Activated T-cell treated with anti-CD3 and anti-CD28 coated beads, Interleukin-2, amount 50 U/mL, for 72 hours (primary cell): ENCODE results near the gene CCND1. TPM values are rescaled to one million over a fixed set of nuclear protein-coding genes. Genes with fewer than 3 reads are reported as not detected.
"Not testable (repeated sequence)": the region's sequence is repeated elsewhere in the genome, so short reads cannot be mapped to it uniquely, and the experiment has no call there.

Experiments
- ATAC-seq, 2 donors: fragments of 150-1000 bp; cut with Tn5 transposase; replicated peaks in 1 of 2; 2 replicates each; pipeline ENCODE4 v1.10.0; 2021; ENCODE audit warnings: moderate library complexity in 2 of 2, mild to moderate bottlenecking in 1 of 2
- DNase-seq, 2 donors: peaks; one replicate each; pipeline ENCODE4 v3.0.0; 2021 to 2022; ENCODE audit warnings: mixed read lengths in 1 of 2
- H3K27ac Mint-ChIP-seq: one replicate; pipeline ENCODE4 v1.8.0; 2022; ENCODE audit warnings: mild to moderate bottlenecking, moderate library complexity, mixed read lengths
- H3K27me3 Mint-ChIP-seq: one replicate; pipeline ENCODE4 v1.8.0; 2022; ENCODE audit warnings: low read depth, mixed read lengths
- H3K36me3 Mint-ChIP-seq, 2 donors: one replicate each; pipeline ENCODE4 v1.8.0; 2022; ENCODE audit warnings: mixed read lengths in 2 of 2, mild to moderate bottlenecking in 1 of 2; ENCODE audit not compliant: insufficient read depth in 2 of 2
- H3K4me1 Mint-ChIP-seq: one replicate; pipeline ENCODE4 v1.8.0; 2022; ENCODE audit warnings: low read depth, mixed read lengths
- H3K4me3 Mint-ChIP-seq, 2 donors: one replicate each; pipeline ENCODE4 v1.8.0; 2022; ENCODE audit warnings: mild to moderate bottlenecking in 2 of 2, mixed read lengths in 2 of 2, moderate library complexity in 2 of 2
- H3K9me3 Mint-ChIP-seq, 2 donors: one replicate each; pipeline ENCODE4 v1.8.0; 2022; ENCODE audit warnings: mixed read lengths in 2 of 2
- total RNA-seq, 2 donors: library from RNA; stranded (reverse); gene quantifications; one replicate each; pipeline ENCODE4 v1.2.3, GENCODE V29; 2022

The CCND1 gene
- total RNA-seq, 2 donors from 2014 or later = 1.5 to 1.8 TPM

GRCh38 chr11:69691463-69691862 is 50.5 kb downstream of the CCND1 start:
- peaks cover 16 to 22% of the 10 kb centered on the region in 2 donors for H3K36me3 Mint-ChIP-seq
- ATAC-seq = peak; percentile 48 to 50
- H3K27ac Mint-ChIP-seq = peak overlapping the region; percentile 90
- H3K27me3 Mint-ChIP-seq = peaks cover 48% of the 10 kb centered on the region
- peaks cover 32% of the 10 kb centered on the region for H3K4me1 Mint-ChIP-seq
- peaks cover 5 to 6% of the 10 kb centered on the region in 2 donors for H3K9me3 Mint-ChIP-seq
- peak overlapping the region in 1 of 2 donors; percentile 10 for H3K4me3 Mint-ChIP-seq
- peak; percentile 40 to 53 for DNase-seq

DNA sequence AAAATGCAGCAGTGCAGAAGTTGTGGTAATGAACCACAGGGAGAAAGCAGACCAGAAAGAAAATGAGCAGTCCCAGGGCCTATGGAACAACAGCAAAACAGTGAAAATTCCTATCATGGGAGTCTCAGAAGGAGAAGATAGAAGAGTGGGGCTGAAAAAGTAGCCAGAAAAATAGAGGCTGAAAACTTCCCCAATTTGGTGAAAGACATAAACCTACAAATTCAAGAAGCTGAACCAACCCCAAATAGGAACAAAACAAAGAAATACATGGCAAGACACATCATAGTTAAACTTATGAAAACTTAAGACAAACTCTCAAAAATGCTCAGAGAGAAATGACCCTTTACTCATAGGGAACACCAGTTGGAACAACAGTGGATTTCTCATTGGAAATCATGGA is 51.5 kb downstream of the CCND1 start:
- Mint-ChIP-seq H3K27ac (no peak overlapping the region), H3K36me3 (peaks cover 16 to 22% of the 10 kb centered on the region in 2 donors), H3K4me1 (peaks cover 32% of the 10 kb centered on the region), H3K27me3 (peaks cover 48% of the 10 kb centered on the region), H3K9me3 (peaks cover 5 to 6% of the 10 kb centered on the region in 2 donors), H3K4me3 (no peak overlapping the region)
- ATAC-seq (no peak), DNase-seq (no peak)

DNA sequence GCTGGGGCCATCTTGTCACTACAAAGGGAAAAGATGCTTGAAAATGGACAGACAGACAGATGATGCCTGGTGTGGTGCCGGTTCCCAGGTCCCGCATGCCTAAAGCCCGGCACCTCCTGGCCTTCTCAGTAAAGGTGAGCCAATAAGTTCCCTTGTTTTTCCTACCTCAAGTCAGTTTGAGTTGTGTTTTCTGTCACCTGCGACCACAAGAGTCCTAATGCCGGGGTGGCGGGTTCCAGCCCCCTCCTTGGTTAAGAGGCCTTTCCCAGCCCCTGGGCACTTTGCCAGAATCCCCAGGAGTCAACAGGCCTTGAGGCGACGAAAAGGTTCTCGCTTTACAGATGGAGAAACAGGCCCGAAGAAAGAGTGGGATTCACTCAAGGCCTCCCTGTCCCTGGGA is 53.8 kb downstream of the CCND1 start:
- Mint-ChIP-seq H3K4me1 (peaks cover 16% of the 10 kb centered on the region), H3K9me3 (peaks cover 4 to 5% of the 10 kb centered on the region in 2 donors), H3K27ac (no peak overlapping the region), H3K27me3 (peaks cover 37% of the 10 kb centered on the region), H3K4me3 (no peak overlapping the region), H3K36me3 (peaks cover 11 to 21% of the 10 kb centered on the region in 2 donors)
- DNase-seq (no peak), ATAC-seq (no peak)

DNA sequence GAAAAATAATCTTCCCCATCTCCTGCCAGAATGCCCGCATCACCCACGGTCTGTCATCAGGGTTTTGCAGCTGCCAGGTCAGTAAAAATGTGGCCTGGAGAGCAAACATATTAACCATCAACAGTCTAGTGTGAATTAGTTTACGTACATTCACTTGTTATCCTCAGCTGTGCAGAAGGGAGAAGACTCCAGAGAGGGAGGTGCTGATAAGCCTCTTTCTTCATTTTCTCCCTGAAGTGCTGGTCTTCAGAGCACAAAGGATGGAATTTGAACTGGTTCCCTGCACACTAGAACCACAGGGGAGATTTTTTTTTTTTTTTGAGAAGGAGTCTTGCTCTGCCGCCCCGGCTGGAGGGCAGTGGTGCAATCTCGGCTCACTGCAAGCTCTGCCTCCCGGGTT is 54.6 kb downstream of the CCND1 start:
- H3K27me3 Mint-ChIP-seq = peaks cover 33% of the 10 kb centered on the region
- DNase-seq = no peak
- no peak overlapping the region for H3K27ac Mint-ChIP-seq
- H3K4me3 Mint-ChIP-seq = no peak overlapping the region
- peaks cover 8% of the 10 kb centered on the region for H3K4me1 Mint-ChIP-seq
- ATAC-seq = no peak
- peaks cover 9 to 16% of the 10 kb centered on the region in 2 donors for H3K36me3 Mint-ChIP-seq
- peaks cover 3 to 5% of the 10 kb centered on the region in 2 donors for H3K9me3 Mint-ChIP-seq

DNA sequence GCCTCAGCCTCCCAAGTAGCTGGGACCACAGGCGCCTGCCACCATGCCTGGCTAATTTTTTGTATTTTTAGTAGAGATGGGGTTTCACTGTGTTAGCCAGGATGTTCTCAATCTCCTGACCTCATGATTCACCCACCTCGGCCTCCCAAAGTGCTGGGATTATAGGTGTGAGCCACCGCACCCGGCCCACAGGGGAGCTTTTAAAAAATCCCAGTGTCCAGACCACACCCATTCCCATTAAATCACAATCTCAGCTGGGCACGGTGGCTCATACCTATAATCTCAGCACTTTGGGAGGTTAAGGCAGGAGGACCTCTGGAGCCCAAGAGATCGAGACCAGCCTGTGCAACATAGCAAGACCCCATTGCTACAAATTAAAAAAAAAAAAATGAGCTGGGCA is 55.0 kb downstream of the CCND1 start:
- H3K4me3 Mint-ChIP-seq, ATAC-seq, H3K27ac Mint-ChIP-seq, H3K4me1 Mint-ChIP-seq, H3K9me3 Mint-ChIP-seq, DNase-seq: not testable (repeated sequence)
- Mint-ChIP-seq H3K36me3 (peaks cover 7 to 13% of the 10 kb centered on the region in 2 donors), H3K27me3 (peaks cover 33% of the 10 kb centered on the region)

GRCh38 chr11:69696749-69697468 is 56.0 kb downstream of the CCND1 start:
- Mint-ChIP-seq H3K4me3 (no peak overlapping the region), H3K27ac (no peak overlapping the region), H3K36me3 (peaks cover 7 to 8% of the 10 kb centered on the region in 2 donors), H3K27me3 (peaks cover 30% of the 10 kb centered on the region), H3K4me1 (no peaks in the 10 kb centered on the region), H3K9me3 (peaks cover 3 to 5% of the 10 kb centered on the region in 2 donors)
- DNase-seq (no peak), ATAC-seq (no peak)

DNA sequence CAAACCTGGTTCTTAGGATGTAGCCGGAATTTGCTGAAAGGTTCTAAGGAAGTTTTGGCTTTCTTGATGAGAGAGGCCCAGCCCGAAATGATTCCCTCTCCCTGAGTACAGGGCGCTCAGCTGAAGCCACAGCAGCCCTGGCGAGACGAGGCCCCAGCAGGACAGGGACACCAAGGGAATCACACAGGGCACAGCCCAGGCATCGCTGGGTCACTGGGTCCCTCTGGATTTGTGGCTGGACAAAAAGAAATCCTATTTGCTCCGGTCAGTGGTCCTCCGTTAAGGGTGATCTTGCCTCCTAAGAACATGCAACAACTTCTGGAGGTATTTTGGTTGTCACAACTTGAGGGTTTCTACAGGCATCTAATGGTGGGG is 56.5 kb downstream of the CCND1 start:
- Mint-ChIP-seq H3K36me3 (peaks cover 2% of the 10 kb centered on the region in 2 donors), H3K27me3 (peaks cover 25% of the 10 kb centered on the region), H3K4me3 (no peak overlapping the region)

GRCh38 chr11:69697861-69698260 is 56.9 kb downstream of the CCND1 start:
- no peak for ATAC-seq
- Mint-ChIP-seq H3K9me3 (no peaks in the 10 kb centered on the region), H3K27ac (no peak overlapping the region), H3K36me3 (no peaks in the 10 kb centered on the region), H3K4me1 (no peaks in the 10 kb centered on the region), H3K4me3 (no peak overlapping the region), H3K27me3 (peaks cover 24% of the 10 kb centered on the region)
- DNase-seq = no peak

More for the DNA sequence above, 56.5 kb downstream of the CCND1 start:
- H3K27ac Mint-ChIP-seq = no peak overlapping the region
- ATAC-seq (no peak), DNase-seq (no peak)
- peaks cover 0 to 1% of the 10 kb centered on the region in 2 donors for H3K9me3 Mint-ChIP-seq
- H3K4me1 Mint-ChIP-seq = no peaks in the 10 kb centered on the region

GRCh38 chr11:69698362-69698761 is 57.4 kb downstream of the CCND1 start:
- ATAC-seq (no peak), DNase-seq (no peak)
- no peak overlapping the region for H3K4me3 Mint-ChIP-seq
- H3K4me1 Mint-ChIP-seq = no peaks in the 10 kb centered on the region
- peaks cover 28% of the 10 kb centered on the region for H3K27me3 Mint-ChIP-seq
- no peak overlapping the region for H3K27ac Mint-ChIP-seq
- no peaks in the 10 kb centered on the region for H3K36me3 Mint-ChIP-seq
- no peaks in the 10 kb centered on the region for H3K9me3 Mint-ChIP-seq

DNA sequence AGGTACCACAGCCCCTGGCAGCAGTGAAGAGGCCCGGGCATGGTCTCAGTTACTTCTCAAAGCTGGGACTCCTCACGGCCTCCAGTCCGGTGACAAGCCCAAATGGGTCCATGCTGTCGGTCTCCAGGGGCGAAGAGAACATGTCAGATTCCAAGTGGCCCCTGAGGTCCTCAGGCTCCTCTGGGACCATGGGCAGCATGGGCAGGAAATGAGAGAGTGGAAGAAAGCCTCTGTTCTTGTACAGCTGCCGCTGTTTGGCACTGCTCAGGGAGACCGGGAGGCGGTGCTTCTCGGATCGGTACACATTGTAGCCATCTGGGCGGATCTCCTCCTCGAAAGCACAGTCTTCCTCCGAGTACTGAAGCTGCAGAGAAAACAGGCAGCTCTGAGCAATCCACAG is 58.3 kb downstream of the CCND1 start:
- no peaks in the 10 kb centered on the region for H3K9me3 Mint-ChIP-seq
- ATAC-seq (no peak), DNase-seq (no peak)
- H3K27me3 Mint-ChIP-seq = peaks cover 29% of the 10 kb centered on the region
- H3K27ac Mint-ChIP-seq = no peak overlapping the region
- H3K36me3 Mint-ChIP-seq = no peaks in the 10 kb centered on the region
- H3K4me1 Mint-ChIP-seq = no peaks in the 10 kb centered on the region
- no peak overlapping the region for H3K4me3 Mint-ChIP-seq

GRCh38 chr11:69700278-69701140 is 59.6 kb downstream of the CCND1 start:
- no peaks in the 10 kb centered on the region for H3K9me3 Mint-ChIP-seq
- H3K4me3 Mint-ChIP-seq = no peak overlapping the region
- H3K36me3 Mint-ChIP-seq = no peaks in the 10 kb centered on the region
- ATAC-seq (no peak), DNase-seq (no peak)
- peaks cover 32% of the 10 kb centered on the region for H3K27me3 Mint-ChIP-seq
- H3K27ac Mint-ChIP-seq = no peak overlapping the region
- peaks cover 5% of the 10 kb centered on the region for H3K4me1 Mint-ChIP-seq

- Mint-ChIP-seq H3K4me1 (peaks cover 9% of the 10 kb centered on the region), H3K4me3 (no peak overlapping the region), H3K9me3 (no peaks in the 10 kb centered on the region), H3K27ac (no peak overlapping the region), H3K27me3 (peaks cover 43% of the 10 kb centered on the region), H3K36me3 (no peaks in the 10 kb centered on the region)
- ATAC-seq = no peak
- DNase-seq = no peak
These were observed 61.3 kb downstream of the CCND1 start for GRCh38 chr11:69702239-69702691.

GRCh38 chr11:69702769-69703452 is 62.0 kb downstream of the CCND1 start:
- DNase-seq (no peak), ATAC-seq (no peak)
- Mint-ChIP-seq H3K4me3 (peak overlapping the region in 1 of 2 donors; percentile 42), H3K27me3 (peaks cover 47% of the 10 kb centered on the region), H3K27ac (no peak overlapping the region), H3K36me3 (no peaks in the 10 kb centered on the region), H3K9me3 (no peaks in the 10 kb centered on the region), H3K4me1 (peaks cover 9% of the 10 kb centered on the region)
